ENCODE results near the gene EVL.

EVL gene

DNA sequence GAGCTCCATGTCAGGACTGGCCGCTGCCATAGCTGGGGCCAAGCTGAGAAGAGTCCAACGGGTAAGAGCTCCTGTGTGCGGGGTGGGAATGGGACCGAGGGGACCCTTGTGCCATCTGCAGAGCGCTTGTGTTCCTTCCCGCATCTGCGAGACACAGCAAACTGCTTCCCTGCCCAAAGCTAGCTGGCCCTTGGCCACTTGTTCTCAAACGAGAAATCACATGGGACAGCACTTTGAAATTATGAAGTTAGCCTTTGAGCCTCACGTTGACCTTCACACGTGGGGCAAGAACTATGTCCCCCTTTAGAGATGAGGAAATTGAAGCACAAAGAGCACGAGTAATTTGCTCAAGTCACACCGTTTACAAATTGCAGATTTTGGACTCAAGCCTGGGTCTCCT, 63.5 kb downstream of the EVL start:
- no peak overlapping the region for H3K4me2 ChIP-seq (ENCODE audit: low read length)
- no peak for TF ChIP-seq EZH2phosphoT487 (IDR thresholded peaks at IDR 0.05; ENCODE audit: low read depth)
- TF ChIP-seq, protein P1, sequence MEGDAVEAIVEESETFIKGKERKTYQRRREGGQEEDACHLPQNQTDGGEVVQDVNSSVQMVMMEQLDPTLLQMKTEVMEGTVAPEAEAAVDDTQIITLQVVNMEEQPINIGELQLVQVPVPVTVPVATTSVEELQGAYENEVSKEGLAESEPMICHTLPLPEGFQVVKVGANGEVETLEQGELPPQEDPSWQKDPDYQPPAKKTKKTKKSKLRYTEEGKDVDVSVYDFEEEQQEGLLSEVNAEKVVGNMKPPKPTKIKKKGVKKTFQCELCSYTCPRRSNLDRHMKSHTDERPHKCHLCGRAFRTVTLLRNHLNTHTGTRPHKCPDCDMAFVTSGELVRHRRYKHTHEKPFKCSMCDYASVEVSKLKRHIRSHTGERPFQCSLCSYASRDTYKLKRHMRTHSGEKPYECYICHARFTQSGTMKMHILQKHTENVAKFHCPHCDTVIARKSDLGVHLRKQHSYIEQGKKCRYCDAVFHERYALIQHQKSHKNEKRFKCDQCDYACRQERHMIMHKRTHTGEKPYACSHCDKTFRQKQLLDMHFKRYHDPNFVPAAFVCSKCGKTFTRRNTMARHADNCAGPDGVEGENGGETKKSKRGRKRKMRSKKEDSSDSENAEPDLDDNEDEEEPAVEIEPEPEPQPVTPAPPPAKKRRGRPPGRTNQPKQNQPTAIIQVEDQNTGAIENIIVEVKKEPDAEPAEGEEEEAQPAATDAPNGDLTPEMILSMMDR (IDR thresholded peaks at IDR 0.05; ENCODE audit: low read depth, low read length) = no peak
- H2AFZ ChIP-seq (ENCODE audit: low read depth, low read length) = no peak overlapping the region

DNA sequence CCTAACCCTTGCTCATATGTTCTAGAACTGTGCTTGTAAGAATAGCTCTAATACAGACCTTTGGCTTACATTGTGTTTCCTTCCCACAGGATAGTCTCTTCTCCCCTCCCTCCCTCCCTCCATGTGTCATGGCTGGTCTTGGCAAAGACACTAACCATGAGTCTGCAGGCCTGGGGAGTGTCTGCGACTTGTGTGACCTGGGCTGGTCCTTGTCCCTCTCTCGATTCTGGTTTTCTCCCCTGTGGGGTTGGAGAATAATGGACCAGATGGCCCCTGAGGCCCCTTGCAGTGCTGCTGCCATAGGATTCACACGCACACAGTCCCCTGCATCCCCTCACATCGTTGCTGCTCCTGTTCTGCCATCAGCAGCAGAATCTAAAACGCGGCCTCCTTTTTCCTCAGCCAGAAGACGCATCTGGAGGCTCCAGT, 64.0 kb downstream of the EVL start:
- TF ChIP-seq, protein P1 (IDR thresholded peaks at IDR 0.05; ENCODE audit: low read depth, low read length) = no peak
- TF ChIP-seq EZH2phosphoT487 (IDR thresholded peaks at IDR 0.05; ENCODE audit: low read depth) = no peak
- no peaks in the 10 kb centered on the region for H3K27me3 ChIP-seq (ENCODE audit: low read depth, low read length)
- H3K4me1 ChIP-seq (ENCODE audit: low read length) = peaks cover 15% of the 10 kb centered on the region
- no peaks in the 10 kb centered on the region for H4K20me1 ChIP-seq (ENCODE audit: insufficient read depth, low read length)
- no peak overlapping the region for H3K4me3 ChIP-seq (ENCODE audit: low read length)
- no peak overlapping the region for H3K4me2 ChIP-seq (ENCODE audit: low read length)
- H3K79me2 ChIP-seq (ENCODE audit: low read length) = no peaks in the 10 kb centered on the region
- H3K9ac ChIP-seq (ENCODE audit: low read length) = no peak overlapping the region
- H3K9me3 ChIP-seq (ENCODE audit: insufficient read depth, low read length) = no peaks in the 10 kb centered on the region
- no peak overlapping the region for H3K27ac ChIP-seq (ENCODE audit: low read length)
- no peak overlapping the region for H2AFZ ChIP-seq (ENCODE audit: low read depth, low read length)
- H3K36me3 ChIP-seq (replicated peaks; ENCODE audit: low read depth, low read length) = no peaks in the 10 kb centered on the region

More for the DNA sequence above, 63.5 kb downstream of the EVL start:
- H3K36me3 ChIP-seq (replicated peaks; ENCODE audit: low read depth, low read length) = no peaks in the 10 kb centered on the region
- no peak overlapping the region for H3K4me3 ChIP-seq (ENCODE audit: low read length)
- no peaks in the 10 kb centered on the region for H3K27me3 ChIP-seq (ENCODE audit: low read depth, low read length)
- no peaks in the 10 kb centered on the region for H4K20me1 ChIP-seq (ENCODE audit: insufficient read depth, low read length)
- peaks cover 10% of the 10 kb centered on the region for H3K4me1 ChIP-seq (ENCODE audit: low read length)
- H3K79me2 ChIP-seq (ENCODE audit: low read length) = no peaks in the 10 kb centered on the region
- no peaks in the 10 kb centered on the region for H3K9me3 ChIP-seq (ENCODE audit: insufficient read depth, low read length)
- H3K27ac ChIP-seq (ENCODE audit: low read length) = no peak overlapping the region
- H3K9ac ChIP-seq (ENCODE audit: low read length) = no peak overlapping the region

DNA sequence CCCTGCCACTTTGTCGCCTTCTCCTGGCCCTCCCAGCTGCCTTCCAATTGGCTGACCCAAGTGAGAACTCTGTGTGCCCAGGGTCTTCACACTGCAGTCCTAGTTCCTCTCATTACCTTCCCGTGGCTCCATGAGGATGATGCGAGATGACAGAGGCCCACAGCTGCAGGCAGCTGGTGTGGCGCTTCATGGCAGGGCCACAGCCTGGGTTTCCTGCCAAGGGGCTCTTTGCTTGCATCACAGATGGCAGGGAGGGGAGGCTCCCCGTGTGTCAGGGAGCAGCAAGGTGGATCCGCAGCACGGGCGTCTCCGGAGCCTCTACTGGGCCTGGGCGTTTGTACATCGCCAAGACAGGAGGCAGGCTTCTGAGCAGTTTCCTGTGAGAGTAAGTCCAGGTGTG, 65.3 kb downstream of the EVL start:
- Histone ChIP-seq H3K27ac (ENCODE audit: low read length) (no peak overlapping the region), H3K4me2 (ENCODE audit: low read length) (no peak overlapping the region), H3K4me3 (ENCODE audit: low read length) (no peak overlapping the region), H3K9ac (ENCODE audit: low read length) (no peak overlapping the region), H3K79me2 (ENCODE audit: low read length) (no peaks in the 10 kb centered on the region), H2AFZ (ENCODE audit: low read depth, low read length) (no peak overlapping the region), H4K20me1 (ENCODE audit: insufficient read depth, low read length) (no peaks in the 10 kb centered on the region), H3K4me1 (ENCODE audit: low read length) (peaks cover 29% of the 10 kb centered on the region), H3K27me3 (ENCODE audit: low read depth, low read length) (no peaks in the 10 kb centered on the region), H3K36me3 (replicated peaks; ENCODE audit: low read depth, low read length) (no peaks in the 10 kb centered on the region), H3K9me3 (ENCODE audit: insufficient read depth, low read length) (no peaks in the 10 kb centered on the region)
- TF ChIP-seq, protein P1 (IDR thresholded peaks at IDR 0.05; ENCODE audit: low read depth, low read length) = no peak
- no peak for TF ChIP-seq EZH2phosphoT487 (IDR thresholded peaks at IDR 0.05; ENCODE audit: low read depth)

DNA sequence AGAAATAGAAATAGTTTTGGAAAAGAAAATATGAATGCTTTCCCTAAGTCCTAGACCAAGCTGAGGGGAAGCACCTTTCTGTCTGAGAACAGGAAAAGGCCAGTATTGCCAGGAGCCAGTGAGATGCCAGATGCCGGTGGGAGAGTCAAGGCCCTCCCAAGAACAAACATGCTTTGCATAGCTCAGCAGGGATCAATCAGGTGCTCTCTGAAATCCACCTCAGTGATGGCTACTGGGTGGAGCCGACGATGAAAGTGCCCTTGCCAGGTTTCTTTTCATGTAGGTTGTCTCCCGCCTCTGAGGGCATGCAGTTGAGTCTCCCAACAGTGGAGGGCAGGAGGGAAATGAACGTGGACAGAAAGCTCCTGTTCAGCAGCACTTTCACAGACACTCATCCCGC, 66.0 kb downstream of the EVL start:
- Histone ChIP-seq H3K27ac (ENCODE audit: low read length) (no peak overlapping the region), H3K79me2 (ENCODE audit: low read length) (no peaks in the 10 kb centered on the region), H3K4me1 (ENCODE audit: low read length) (peaks cover 34% of the 10 kb centered on the region), H3K9me3 (ENCODE audit: insufficient read depth, low read length) (no peaks in the 10 kb centered on the region), H3K27me3 (ENCODE audit: low read depth, low read length) (no peaks in the 10 kb centered on the region), H3K4me3 (ENCODE audit: low read length) (no peak overlapping the region), H3K9ac (ENCODE audit: low read length) (no peak overlapping the region), H4K20me1 (ENCODE audit: insufficient read depth, low read length) (no peaks in the 10 kb centered on the region), H3K36me3 (replicated peaks; ENCODE audit: low read depth, low read length) (no peaks in the 10 kb centered on the region), H2AFZ (ENCODE audit: low read depth, low read length) (no peak overlapping the region), H3K4me2 (ENCODE audit: low read length) (no peak overlapping the region)
- TF ChIP-seq, protein P1 (IDR thresholded peaks at IDR 0.05; ENCODE audit: low read depth, low read length) = no peak
